IMR-90 (cell line): ENCODE results near the gene TIPRL. TPM values are rescaled to one million over a fixed set of nuclear protein-coding genes. Genes with fewer than 3 reads are reported as not detected.

ENCODE experiments used
- ATAC-seq: fragments of 200-7000 bp; cut with Tn5 transposase; 2 replicates; pipeline ENCODE4 v1.9.1; 2020; ENCODE audit warnings: low read depth, mild to moderate bottlenecking, moderate library complexity
- BruUV-seq: library from RNA; stranded (reverse); fragments of 400-500 nt; replicated peaks from 2 replicates; lab custom pipeline; 2021; lab: Mats Ljungman, UMichigan
- CTCF ChIA-PET: fragments of 300-600 bp; formaldehyde crosslinking; extraction: SDS; loops from one replicate; lab custom pipeline; 2021; ENCODE audit warnings: antibody characterized with exemption; lab: Yijun Ruan, JAX
- POLR2A ChIA-PET: fragments of 300-600 bp; sonication (Branson Sonifier 250); formaldehyde crosslinking; loops from one replicate; lab custom pipeline; 2022; ENCODE audit warnings: antibody characterized with exemption; ENCODE audit not compliant: unreplicated experiment; lab: Charles Lee
- DNase-seq: peaks from one replicate; pipeline ENCODE4 v3.0.0; 2013
- H2AFZ ChIP-seq: replicated peaks from 2 replicates; pipeline ENCODE3; 2013; ENCODE audit warnings: low read length, mild to moderate bottlenecking; ENCODE audit not compliant: poor library complexity
- H2AK5ac ChIP-seq: 2 replicates; pipeline ENCODE4 v1.6.1; 2013; ENCODE audit warnings: low read depth, low read length, inconsistent platforms
- H2AK9ac ChIP-seq: replicated peaks from 2 replicates; pipeline ENCODE3; 2013; ENCODE audit warnings: mild to moderate bottlenecking, low read depth, low read length, moderate library complexity; ENCODE audit not compliant: poor library complexity
- H2BK120ac ChIP-seq: 2 replicates; pipeline ENCODE4 v1.6.1; 2013; ENCODE audit warnings: low read depth, low read length, inconsistent platforms
- H2BK15ac ChIP-seq: 3 replicates; pipeline ENCODE4 v1.6.1; 2013; ENCODE audit warnings: low read depth, low read length, inconsistent platforms
- H2BK20ac ChIP-seq: 2 replicates; pipeline ENCODE4 v1.6.1; 2013; ENCODE audit warnings: low read depth, mild to moderate bottlenecking, inconsistent platforms, low read length, moderate library complexity
- H2BK5ac ChIP-seq: 2 replicates; pipeline ENCODE4 v1.6.1; 2013; ENCODE audit warnings: mild to moderate bottlenecking, low read depth, low read length, inconsistent platforms; ENCODE audit not compliant: poor library complexity, severe bottlenecking
- H3K14ac ChIP-seq: replicated peaks from 2 replicates; pipeline ENCODE4 v1.6.1; 2013; ENCODE audit warnings: low read depth, low read length, inconsistent platforms
- H3K18ac ChIP-seq: 2 replicates; pipeline ENCODE4 v1.6.1; 2013; ENCODE audit warnings: low read depth, low read length, control low read depth
- H3K23ac ChIP-seq: 2 replicates; pipeline ENCODE4 v1.6.1; 2013; ENCODE audit warnings: low read depth, low read length, inconsistent platforms
- H3K27ac ChIP-seq: 2 replicates; pipeline ENCODE4 v1.5.1; 2013; ENCODE audit warnings: mild to moderate bottlenecking, control low read depth, low read length; ENCODE audit not compliant: insufficient read depth
- H3K27me3 ChIP-seq: 2 replicates; pipeline ENCODE4 v1.6.1; 2013; ENCODE audit warnings: low read length; ENCODE audit not compliant: control insufficient read depth, insufficient read depth
- H3K36me3 ChIP-seq: 2 replicates; pipeline ENCODE4 v1.6.1; 2013; ENCODE audit warnings: low read length, mixed read lengths; ENCODE audit not compliant: control insufficient read depth, insufficient read depth
- H3K4ac ChIP-seq: 2 replicates; pipeline ENCODE4 v1.6.1; 2013; ENCODE audit warnings: low read depth, low read length, inconsistent platforms
- H3K4me1 ChIP-seq: 2 replicates; pipeline ENCODE4 v1.6.1; 2013; ENCODE audit warnings: low read length, mixed read lengths; ENCODE audit not compliant: control insufficient read depth, insufficient read depth
- H3K4me2 ChIP-seq: 2 replicates; pipeline ENCODE4 v1.6.1; 2013; ENCODE audit warnings: low read depth, mild to moderate bottlenecking, control low read depth, low read length, moderate library complexity
- H3K4me3 ChIP-seq: 2 replicates; pipeline ENCODE4 v1.5.1; 2013; ENCODE audit warnings: low read depth, mild to moderate bottlenecking, control low read depth, low read length, moderate library complexity; ENCODE audit not compliant: insufficient read depth
- H3K56ac ChIP-seq: 2 replicates; pipeline ENCODE4 v1.6.1; 2013; ENCODE audit warnings: low read length, inconsistent platforms; ENCODE audit not compliant: insufficient read depth; ENCODE audit errors: extremely low read depth
- H3K79me1 ChIP-seq, 2 experiments: 2 replicates each; pipeline ENCODE4 v1.6.1; 2013; ENCODE audit warnings: low read length in 2 of 2, inconsistent platforms in 1 of 2, low read depth in 1 of 2
- H3K9ac ChIP-seq: 2 replicates; pipeline ENCODE4 v1.6.1; 2013; ENCODE audit warnings: low read depth, low read length, control low read depth
- H3K9me1 ChIP-seq: 2 replicates; pipeline ENCODE4 v1.6.1; 2013; ENCODE audit warnings: low read length, inconsistent platforms; ENCODE audit not compliant: insufficient read depth
- H3K9me3 ChIP-seq: 2 replicates; pipeline ENCODE4 v1.6.1; 2013; ENCODE audit warnings: low read length; ENCODE audit not compliant: control insufficient read depth, insufficient read depth
- H4K20me1 ChIP-seq: 2 replicates; pipeline ENCODE4 v1.6.1; 2013; ENCODE audit warnings: low read length, inconsistent platforms; ENCODE audit not compliant: insufficient read depth
- H4K5ac ChIP-seq: 2 replicates; pipeline ENCODE4 v1.6.1; 2013; ENCODE audit warnings: mild to moderate bottlenecking, low read depth, low read length, control low read depth
- H4K8ac ChIP-seq, 2 experiments: 2 replicates each; pipeline ENCODE4 v1.6.1; 2013; ENCODE audit warnings: low read depth in 2 of 2, low read length in 2 of 2, control low read depth in 1 of 2, inconsistent platforms in 1 of 2
- H4K91ac ChIP-seq: 2 replicates; pipeline ENCODE4 v1.6.1; 2013; ENCODE audit warnings: low read depth, low read length, inconsistent platforms; ENCODE audit not compliant: insufficient read depth
- RCOR1 ChIP-seq: IDR thresholded peaks from 2 replicates; pipeline ENCODE4 v1.6.1; 2012; ENCODE audit warnings: mild to moderate bottlenecking, low read length, improper control_type of control experiment; ENCODE audit not compliant: insufficient replicate concordance
- WGBS, 2 experiments: methylation state at CpG; one replicate each; pipeline versions ENCODE4 v1.1.5 to v1.1.7; 2013; ENCODE audit warnings: missing lambda C conversion rate in 2 of 2; ENCODE audit not compliant: insufficient read length in 1 of 2; ENCODE audit errors: extremely low coverage in 2 of 2; 5-methylcytosine and 5-hydroxymethylcytosine counted together
- dilution Hi-C: fragments of 300-500 bp; cut with HindIII; formaldehyde crosslinking; loops from one replicate; pipeline ENCODE4 v1.14.3; 2018; ENCODE audit warnings: low sequenced_read_pairs; ENCODE audit not compliant: unreplicated experiment
- in situ Hi-C: fragments of 300-500 bp; cut with MboI; formaldehyde crosslinking; loops from 3 replicates; pipeline ENCODE4 v1.14.3; 2019; ENCODE audit warnings: low sequenced_read_pairs, inconsistent platforms, mixed read lengths
- intact Hi-C: fragments of 100-400 bp; cut with micrococcal nuclease; formaldehyde crosslinking; loops from 2 replicates; pipeline ENCODE4 v1.10.0; 2022
- polyA plus RNA-seq, 3 experiments: library from polyadenylated mRNA; depleted of rRNA; stranded (reverse); fragments of >200 nt; gene quantifications; 2 replicates each; pipeline ENCODE4 v1.2.3, GENCODE V29; 2012; ENCODE audit warnings: low replicate concordance in 1 of 3
- total RNA-seq: library from RNA; depleted of rRNA; stranded (reverse); fragments of >200 nt; gene quantifications from 2 replicates; pipeline ENCODE4 v1.2.3, GENCODE V29; 2012

TIPRL gene
- total and polyA plus RNA-seq, 2 of the 4 experiments (the other 2 are of a cell fraction) = 15.4 to 23.8 TPM

DNA sequence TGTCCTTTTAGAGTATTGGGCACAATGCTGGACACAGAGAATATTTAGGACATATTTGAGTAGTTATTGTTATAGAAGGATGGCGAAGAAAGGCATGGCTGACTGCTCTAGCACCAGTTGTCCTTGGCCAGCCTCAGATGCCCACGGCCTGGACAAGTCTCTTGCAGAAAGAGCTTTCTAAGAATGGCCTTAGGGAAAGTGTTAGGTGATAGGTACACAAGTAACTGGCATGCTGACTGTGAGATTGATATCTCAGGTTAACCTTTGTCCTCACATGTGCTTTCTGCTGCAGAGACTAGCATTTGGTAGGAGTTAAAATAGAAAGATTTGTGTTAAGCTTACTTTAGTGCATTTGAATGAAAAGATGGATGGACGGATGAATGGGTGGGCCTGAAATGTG is 57.2 kb downstream of the TIPRL start:
- dilution Hi-C loops (no loop called here), in situ Hi-C loops (no loop called here), intact Hi-C loops (no loop called here)
- H3K18ac ChIP-seq = no peak overlapping the region
- CTCF ChIA-PET = interaction anchor here (0.6 to 1.3 kb wide), 2 partner anchors 16 to 27 kb away, joined by 4 read pairs; no protein-coding TSS in a partner anchor
- peaks cover 11% of the 10 kb centered on the region; the same call in 1 of the 2 replicates for H4K20me1 ChIP-seq
- H4K5ac ChIP-seq = no peak overlapping the region
- TF ChIP-seq RCOR1 = no peak
- H3K56ac ChIP-seq = no peak overlapping the region
- H3K27me3 ChIP-seq = no peaks in the 10 kb centered on the region
- H3K14ac ChIP-seq = no peak overlapping the region
- H3K4me3 ChIP-seq = no peak overlapping the region
- no peak overlapping the region for H3K9ac ChIP-seq
- H3K4ac ChIP-seq = no peak overlapping the region
- H2BK20ac ChIP-seq = no peak overlapping the region
- peaks cover 10% of the 10 kb centered on the region for H3K9me1 ChIP-seq
- no peak overlapping the region for H2AK9ac ChIP-seq
- WGBS, 2 experiments = 93% methylated on average over 2 of the region's 3 CpGs; no CpG with 5 or more reads in 1 of the 2 experiments
- peaks cover 33% of the 10 kb centered on the region for H3K36me3 ChIP-seq
- no TSS peak for BruUV-seq
- no peak overlapping the region for H3K23ac ChIP-seq
- no peak overlapping the region for H2BK5ac ChIP-seq
- no peak overlapping the region for H3K4me2 ChIP-seq
- H3K4me1 ChIP-seq = no peaks in the 10 kb centered on the region
- no peak overlapping the region for H4K91ac ChIP-seq
- H2BK15ac ChIP-seq = no peak overlapping the region
- ATAC-seq = no peak
- H2AK5ac ChIP-seq = no peak overlapping the region
- no peak overlapping the region for H2BK120ac ChIP-seq
- H3K79me1 ChIP-seq = peaks cover 17 to 36% of the 10 kb centered on the region in 2 experiments
- H3K9me3 ChIP-seq = no peaks in the 10 kb centered on the region
- no peak overlapping the region for H2AFZ ChIP-seq
- H3K27ac ChIP-seq = no peak overlapping the region
- H4K8ac ChIP-seq = no peak overlapping the region
- POLR2A ChIA-PET = no interaction called here
- no peak for DNase-seq
